Endodermal cell (in vitro differentiated cells): Measurements from ENCODE around the gene SZT2. TPM values are rescaled to one million over a fixed set of nuclear protein-coding genes. Genes with fewer than 3 reads are reported as not detected.
A peak's percentile ranks its signal among the peaks of the same experiment; 100 is the strongest.

Experiments used
- DNase-seq: peaks from one replicate; pipeline ENCODE4 v3.0.0-alpha.2; 2017
- H3K27ac ChIP-seq: 2 replicates; pipeline ENCODE4 v1.5.1; 2013; ENCODE audit warnings: mild to moderate bottlenecking, low read depth, low read length, moderate library complexity
- H3K27me3 ChIP-seq: 2 replicates; pipeline ENCODE4 v1.6.1; 2013; ENCODE audit warnings: mild to moderate bottlenecking, low read length, moderate library complexity; ENCODE audit not compliant: insufficient read depth, control insufficient read depth, poor library complexity, severe bottlenecking
- H3K36me3 ChIP-seq: 2 replicates; pipeline ENCODE4 v1.7.0; 2013; ENCODE audit warnings: mild to moderate bottlenecking, low read length, moderate library complexity; ENCODE audit not compliant: control insufficient read depth, insufficient read depth
- H3K4me1 ChIP-seq: one replicate; pipeline ENCODE4 v1.7.0; 2013; ENCODE audit warnings: low read length; ENCODE audit not compliant: control insufficient read depth, insufficient read depth
- H3K4me3 ChIP-seq: 2 replicates; pipeline ENCODE4 v1.5.1; 2013; ENCODE audit warnings: mild to moderate bottlenecking, low read length, moderate library complexity
- H3K9ac ChIP-seq: 2 replicates; pipeline ENCODE4 v1.6.1; 2013; ENCODE audit warnings: mild to moderate bottlenecking, low read length, moderate library complexity; ENCODE audit not compliant: poor library complexity, severe bottlenecking; ENCODE audit errors: extremely low read depth
- H3K9me3 ChIP-seq: 2 replicates; pipeline ENCODE4 v1.6.1; 2013; ENCODE audit warnings: mild to moderate bottlenecking, low read length, moderate library complexity; ENCODE audit not compliant: control insufficient read depth
- H3K27ac Mint-ChIP-seq: 2 replicates; pipeline ENCODE4 v1.8.0; 2020; ENCODE audit warnings: mixed read lengths
- H3K27me3 Mint-ChIP-seq: 2 replicates; pipeline ENCODE4 v1.8.0; 2021; ENCODE audit warnings: mild to moderate bottlenecking, mixed read lengths; ENCODE audit not compliant: insufficient read depth
- H3K36me3 Mint-ChIP-seq: 2 replicates; pipeline ENCODE4 v1.8.0; 2020; ENCODE audit warnings: low read depth, mixed read lengths
- H3K4me1 Mint-ChIP-seq: 2 replicates; pipeline ENCODE4 v1.8.0; 2020; ENCODE audit warnings: mixed read lengths
- H3K4me3 Mint-ChIP-seq: 2 replicates; pipeline ENCODE4 v1.8.0; 2020; ENCODE audit warnings: mild to moderate bottlenecking, moderate library complexity, mixed read lengths
- H3K9me3 Mint-ChIP-seq: 2 replicates; pipeline ENCODE4 v1.8.0; 2020; ENCODE audit warnings: mild to moderate bottlenecking, mixed read lengths
- WGBS, 2 experiments: methylation state at CpG; one replicate each; pipeline versions ENCODE4 v1.1.5 to v1.1.7; 2013; ENCODE audit warnings: missing lambda C conversion rate in 2 of 2, mixed read lengths in 1 of 2; ENCODE audit not compliant: insufficient coverage in 1 of 2, insufficient read length in 1 of 2; 5-methylcytosine and 5-hydroxymethylcytosine counted together
- total RNA-seq, 2 donors: library from RNA; stranded (reverse); fragmentation: NEBNext Ultra II Directional in 1 of 2; extraction: Animal tissue kit (Norgen Biotek cat#: 25700) in 1 of 2; gene quantifications; 2 replicates in 1 of 2; 3 replicates in 1 of 2; pipeline ENCODE4 v1.2.1, GENCODE V29; 2021
- TF ChIP-seq, protein P1 (sequence below): fragments of 200-600 bp; sonication (generic); conservative IDR thresholded peaks from 2 replicates; pipeline ENCODE4 v1.5.0; 2021; ENCODE audit warnings: antibody characterized with exemption, mild to moderate bottlenecking

The SZT2 gene
- total RNA-seq, 2 donors from 2014 or later = 55.6 to 59.7 TPM

DNA sequence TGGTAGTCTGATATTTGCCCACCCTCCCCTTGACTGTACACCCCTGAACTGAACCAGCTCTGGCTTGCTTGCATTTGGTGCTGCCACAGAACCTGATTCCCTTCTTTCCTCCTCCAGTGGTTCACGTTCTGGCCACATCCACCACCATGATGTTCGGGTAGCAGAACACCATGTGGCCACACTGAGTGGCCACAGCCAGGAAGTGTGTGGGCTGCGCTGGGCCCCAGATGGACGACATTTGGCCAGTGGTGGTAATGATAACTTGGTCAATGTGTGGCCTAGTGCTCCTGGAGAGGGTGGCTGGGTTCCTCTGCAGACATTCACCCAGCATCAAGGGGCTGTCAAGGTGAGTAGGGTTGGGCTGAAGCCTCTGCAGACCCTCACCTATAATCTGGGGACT lies 29.1 kb upstream of the SZT2 start:
- peak overlapping the region; percentile 84 for H3K4me3 Mint-ChIP-seq
- peaks cover 27% of the 10 kb centered on the region for H3K4me1 Mint-ChIP-seq
- H3K9me3 ChIP-seq = no peaks in the 10 kb centered on the region
- H3K9ac ChIP-seq = no peak overlapping the region
- peak overlapping the region; percentile 90 for H3K4me3 ChIP-seq
- TF ChIP-seq, protein P1, sequence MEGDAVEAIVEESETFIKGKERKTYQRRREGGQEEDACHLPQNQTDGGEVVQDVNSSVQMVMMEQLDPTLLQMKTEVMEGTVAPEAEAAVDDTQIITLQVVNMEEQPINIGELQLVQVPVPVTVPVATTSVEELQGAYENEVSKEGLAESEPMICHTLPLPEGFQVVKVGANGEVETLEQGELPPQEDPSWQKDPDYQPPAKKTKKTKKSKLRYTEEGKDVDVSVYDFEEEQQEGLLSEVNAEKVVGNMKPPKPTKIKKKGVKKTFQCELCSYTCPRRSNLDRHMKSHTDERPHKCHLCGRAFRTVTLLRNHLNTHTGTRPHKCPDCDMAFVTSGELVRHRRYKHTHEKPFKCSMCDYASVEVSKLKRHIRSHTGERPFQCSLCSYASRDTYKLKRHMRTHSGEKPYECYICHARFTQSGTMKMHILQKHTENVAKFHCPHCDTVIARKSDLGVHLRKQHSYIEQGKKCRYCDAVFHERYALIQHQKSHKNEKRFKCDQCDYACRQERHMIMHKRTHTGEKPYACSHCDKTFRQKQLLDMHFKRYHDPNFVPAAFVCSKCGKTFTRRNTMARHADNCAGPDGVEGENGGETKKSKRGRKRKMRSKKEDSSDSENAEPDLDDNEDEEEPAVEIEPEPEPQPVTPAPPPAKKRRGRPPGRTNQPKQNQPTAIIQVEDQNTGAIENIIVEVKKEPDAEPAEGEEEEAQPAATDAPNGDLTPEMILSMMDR = no peak
- H3K4me1 ChIP-seq = peaks cover 13% of the 10 kb centered on the region
- no peaks in the 10 kb centered on the region for H3K27me3 ChIP-seq
- no peaks in the 10 kb centered on the region for H3K9me3 Mint-ChIP-seq
- WGBS, 2 experiments = 94% methylated on average over 4 of the region's 4 CpGs; no CpG with 5 or more reads in 1 of the 2 experiments
- peaks cover 44% of the 10 kb centered on the region for H3K36me3 ChIP-seq
- H3K36me3 Mint-ChIP-seq = peaks cover 59% of the 10 kb centered on the region
- H3K27ac Mint-ChIP-seq = no peak overlapping the region
- no peaks in the 10 kb centered on the region for H3K27me3 Mint-ChIP-seq
- H3K27ac ChIP-seq = no peak overlapping the region
- DNase-seq = no peak

DNA sequence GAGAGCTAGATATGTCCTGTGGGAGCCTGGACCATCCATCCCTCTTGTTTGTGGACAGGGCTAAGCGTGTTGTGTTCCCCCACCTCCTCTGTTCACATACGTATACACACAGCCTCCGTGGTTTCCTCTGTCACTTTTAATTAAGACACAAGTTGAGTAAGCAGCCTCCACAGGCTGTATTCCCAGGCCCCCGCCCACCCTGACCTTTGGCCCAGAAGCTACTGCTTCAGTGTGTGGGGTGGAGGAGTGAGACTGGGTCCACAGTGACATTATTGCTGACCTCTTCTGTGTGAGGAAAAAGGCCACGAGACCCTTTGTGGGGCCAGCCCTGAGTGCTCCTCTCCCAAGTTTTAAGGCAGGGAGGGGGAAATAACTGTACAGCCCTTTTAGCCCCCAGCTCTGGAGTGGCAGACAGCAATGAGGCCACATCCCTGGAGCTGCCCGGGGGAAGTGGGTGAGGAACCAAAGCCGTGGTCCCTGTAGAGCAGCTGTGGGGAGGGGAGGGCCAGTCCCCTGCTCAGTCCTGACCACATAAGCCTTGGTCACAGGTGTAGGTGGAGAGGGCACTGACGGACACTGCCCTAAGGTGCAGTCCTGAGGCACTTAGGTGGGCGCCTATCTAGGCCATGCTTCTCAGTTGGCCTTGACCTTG lies 26.3 kb upstream of the SZT2 start:
- Mint-ChIP-seq H3K4me3 (no peak overlapping the region), H3K36me3 (peaks cover 55% of the 10 kb centered on the region)

DNA sequence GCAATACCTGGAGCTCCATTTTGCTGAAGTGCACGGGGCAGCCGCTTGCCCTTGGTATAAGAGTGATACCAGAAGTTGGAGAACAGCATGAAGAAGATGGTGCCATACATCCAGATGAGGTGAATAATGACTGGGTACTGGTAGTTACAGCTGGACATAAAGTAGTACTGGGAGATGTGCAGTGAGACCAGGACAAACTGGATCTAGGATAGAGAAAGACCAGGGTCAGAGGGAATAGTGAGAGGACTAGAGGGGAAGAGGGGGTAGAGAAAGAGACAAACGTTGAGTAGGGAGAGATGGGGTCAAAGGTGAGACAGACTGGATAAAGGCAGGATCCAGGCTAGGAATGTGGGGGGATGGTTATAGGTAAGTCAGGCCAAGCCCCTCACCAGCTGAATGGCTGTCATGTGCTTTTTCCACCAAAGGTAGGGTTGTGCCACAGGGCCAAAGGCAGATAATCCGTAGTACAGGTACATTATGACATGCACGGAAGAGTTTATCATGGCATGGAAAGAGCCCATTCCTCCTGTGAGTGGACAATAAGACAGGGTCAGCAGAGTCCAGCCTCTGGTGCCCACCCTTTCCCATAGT lies 25.7 kb upstream of the SZT2 start:
- DNase-seq = no peak
- H3K27ac Mint-ChIP-seq = no peak overlapping the region
- H3K4me3 Mint-ChIP-seq = no peak overlapping the region
- WGBS, 2 experiments = 83 to 92% methylated on average over 3 to 5 of the region's 5 CpGs
- Histone ChIP-seq H3K4me3 (no peak overlapping the region), H3K4me1 (peaks cover 19% of the 10 kb centered on the region), H3K9ac (no peak overlapping the region), H3K9me3 (no peaks in the 10 kb centered on the region), H3K36me3 (peaks cover 44% of the 10 kb centered on the region), H3K27ac (no peak overlapping the region), H3K27me3 (no peaks in the 10 kb centered on the region)
- peaks cover 40% of the 10 kb centered on the region for H3K4me1 Mint-ChIP-seq
- TF ChIP-seq, protein P1 = no peak
- no peaks in the 10 kb centered on the region for H3K9me3 Mint-ChIP-seq
- no peaks in the 10 kb centered on the region for H3K27me3 Mint-ChIP-seq
- H3K36me3 Mint-ChIP-seq = peaks cover 55% of the 10 kb centered on the region

More for the DNA sequence above, 26.3 kb upstream of the SZT2 start:
- peaks cover 13% of the 10 kb centered on the region for H3K4me1 ChIP-seq
- H3K9me3 Mint-ChIP-seq = no peaks in the 10 kb centered on the region
- 91 to 93% methylated on average over 6 to 9 of the region's 9 CpGs for WGBS, 2 experiments
- DNase-seq = no peak
- H3K36me3 ChIP-seq = peaks cover 44% of the 10 kb centered on the region
- TF ChIP-seq, protein P1 = no peak
- no peak overlapping the region for H3K9ac ChIP-seq
- no peaks in the 10 kb centered on the region for H3K27me3 ChIP-seq
- peaks cover 34% of the 10 kb centered on the region for H3K4me1 Mint-ChIP-seq
- H3K9me3 ChIP-seq = no peaks in the 10 kb centered on the region
- H3K27ac Mint-ChIP-seq = no peak overlapping the region
- no peak overlapping the region for H3K4me3 ChIP-seq
- H3K27ac ChIP-seq = peak overlapping the region; percentile 11
- no peaks in the 10 kb centered on the region for H3K27me3 Mint-ChIP-seq
